Neural cell (in vitro differentiated cells): ENCODE data around the gene JMJD6.

Experiments used
- RAD21 ChIP-seq: fragments of 450-650 bp; conservative IDR thresholded peaks from 2 replicates; pipeline ENCODE4 v1.6.1; 2014; ENCODE audit warnings: antibody characterized with exemption, mild to moderate bottlenecking, moderate library complexity
- TF ChIP-seq, protein P1 (sequence below): fragments of 450-650 bp; IDR thresholded peaks from 2 replicates; pipeline ENCODE4 v1.5.1; 2014; ENCODE audit warnings: antibody characterized with exemption, mild to moderate bottlenecking, moderate library complexity; ENCODE audit not compliant: poor library complexity, severe bottlenecking

DNA sequence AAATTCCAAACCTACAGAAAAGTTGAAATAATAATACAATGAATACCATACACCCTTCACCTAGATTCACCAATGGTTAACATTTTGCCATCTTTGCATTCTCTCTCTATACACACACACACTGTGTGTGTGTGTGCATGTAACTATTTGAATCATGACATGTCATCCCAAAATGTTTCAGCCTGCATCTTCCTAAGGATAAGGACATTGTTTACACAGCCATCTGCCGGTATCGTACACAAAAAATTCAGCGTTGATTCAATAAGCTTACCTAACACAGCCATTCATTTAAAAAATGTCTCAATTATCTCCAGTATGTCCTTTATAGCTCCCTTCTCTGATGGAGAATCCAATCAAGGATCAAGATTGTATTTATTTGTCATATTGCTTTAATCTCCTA is 19.6 kb downstream of the JMJD6 start:
- TF ChIP-seq, protein P1, sequence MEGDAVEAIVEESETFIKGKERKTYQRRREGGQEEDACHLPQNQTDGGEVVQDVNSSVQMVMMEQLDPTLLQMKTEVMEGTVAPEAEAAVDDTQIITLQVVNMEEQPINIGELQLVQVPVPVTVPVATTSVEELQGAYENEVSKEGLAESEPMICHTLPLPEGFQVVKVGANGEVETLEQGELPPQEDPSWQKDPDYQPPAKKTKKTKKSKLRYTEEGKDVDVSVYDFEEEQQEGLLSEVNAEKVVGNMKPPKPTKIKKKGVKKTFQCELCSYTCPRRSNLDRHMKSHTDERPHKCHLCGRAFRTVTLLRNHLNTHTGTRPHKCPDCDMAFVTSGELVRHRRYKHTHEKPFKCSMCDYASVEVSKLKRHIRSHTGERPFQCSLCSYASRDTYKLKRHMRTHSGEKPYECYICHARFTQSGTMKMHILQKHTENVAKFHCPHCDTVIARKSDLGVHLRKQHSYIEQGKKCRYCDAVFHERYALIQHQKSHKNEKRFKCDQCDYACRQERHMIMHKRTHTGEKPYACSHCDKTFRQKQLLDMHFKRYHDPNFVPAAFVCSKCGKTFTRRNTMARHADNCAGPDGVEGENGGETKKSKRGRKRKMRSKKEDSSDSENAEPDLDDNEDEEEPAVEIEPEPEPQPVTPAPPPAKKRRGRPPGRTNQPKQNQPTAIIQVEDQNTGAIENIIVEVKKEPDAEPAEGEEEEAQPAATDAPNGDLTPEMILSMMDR: no peak
- TF ChIP-seq RAD21: no peak
